Subcutaneous adipose tissue (tissue), 4 donors: ENCODE data around the gene MAP2K1. TPM values are rescaled to one million over a fixed set of nuclear protein-coding genes. Genes with fewer than 3 reads are reported as not detected.

Source experiments
- CTCF ChIP-seq: fragments of 450-650 bp; IDR thresholded peaks from one replicate; pipeline ENCODE4 v1.5.1; 2016; ENCODE audit warnings: low read depth, mild to moderate bottlenecking, control low read depth, antibody characterized with exemption, moderate library complexity
- total RNA-seq, 4 donors: library from RNA; depleted of rRNA; stranded (reverse); fragments of >200 nt; gene quantifications; one replicate each; pipeline ENCODE4 v1.1.0, GENCODE V29; 2016

MAP2K1 gene
- total RNA-seq: 10 to 100 TPM; 57.6 to 70.7 (median 65.4) TPM

- no peak for TF ChIP-seq CTCF
Observed at GRCh38 chr15:66386204-66387123, at the start of gene MAP2K1. Gene MAP2K1 (plus strand): TSS chr15:66386912. CDS start chr15:66387348, 436 bp downstream.

DNA sequence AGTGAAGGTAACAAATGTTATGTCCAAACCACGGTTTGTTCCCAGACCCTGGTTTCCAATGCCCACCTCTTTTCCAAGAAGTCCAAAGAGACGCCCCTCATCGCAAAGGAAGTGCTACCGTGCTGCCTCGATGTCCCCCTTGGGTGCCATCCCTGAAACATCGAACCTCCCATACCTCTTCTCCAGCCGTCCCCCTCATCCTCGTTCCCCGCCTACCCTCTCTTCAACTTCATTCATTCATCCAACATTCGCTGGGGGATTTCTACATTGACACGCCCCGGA, 30.7 kb upstream of the MAP2K1 start:
- TF ChIP-seq CTCF: no peak

GRCh38 chr15:66356359-66357236, 30.1 kb upstream of the MAP2K1 start, which contains the start of gene TIPIN:
Gene TIPIN (minus strand): TSS chr15:66356685. CDS start chr15:66352947, 3,738 bp downstream.
- TF ChIP-seq CTCF: no peak

DNA sequence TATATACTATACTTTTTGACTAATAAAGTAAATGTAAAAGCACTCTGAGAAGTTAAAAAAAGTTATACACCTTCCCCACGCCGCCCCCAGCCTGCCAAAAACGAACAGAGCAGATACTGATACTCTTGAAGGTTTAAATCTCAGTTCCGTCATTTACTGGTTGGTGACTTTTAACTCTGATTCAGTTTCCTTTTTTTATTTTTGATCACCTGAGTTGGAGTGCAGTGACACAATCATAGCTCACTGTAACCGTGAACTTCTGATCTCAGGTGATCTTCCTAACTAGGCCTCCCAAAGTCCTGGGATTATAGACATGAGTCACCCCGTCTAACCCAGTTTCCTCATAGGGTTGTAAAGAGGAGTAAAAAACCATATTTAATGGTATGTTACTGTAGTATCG, 27.0 kb upstream of the MAP2K1 start:
- no peak for TF ChIP-seq CTCF

GRCh38 chr15:66362776-66363175, 23.9 kb upstream of the MAP2K1 start:
- no peak for TF ChIP-seq CTCF

GRCh38 chr15:66364944-66365528, 21.7 kb upstream of the MAP2K1 start:
- no peak for TF ChIP-seq CTCF
